ENCODE measurements around the gene TAF6.

DNA sequence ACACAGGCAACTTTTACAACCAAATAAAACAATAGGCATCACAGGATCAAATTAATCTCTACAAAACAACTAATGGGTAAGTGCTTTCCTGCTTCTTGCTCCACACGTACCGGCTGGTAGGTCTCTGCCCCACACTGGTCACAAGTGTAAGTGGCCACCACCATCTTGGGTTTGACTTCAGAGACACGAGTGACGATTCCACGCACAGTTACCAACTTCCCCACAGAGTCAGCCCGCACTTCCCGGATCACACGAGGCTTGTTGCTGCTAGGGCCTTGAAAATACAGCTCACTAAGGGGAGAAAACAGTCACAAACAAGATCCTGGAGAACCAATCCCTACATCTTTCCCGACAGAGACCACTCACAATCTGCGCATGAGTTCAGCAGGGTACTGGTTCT lies 20.2 kb downstream of the TAF6 start:
- no peak for TF ChIP-seq TAF1 (IDR thresholded peaks at IDR 0.05; ENCODE audit: low read depth, low read length)
- no peak for TF ChIP-seq POU2F2 (IDR thresholded peaks at IDR 0.05; ENCODE audit: low read depth, low read length)
- TF ChIP-seq POLR2A (IDR thresholded peaks at IDR 0.05; ENCODE audit: low read depth, low read length): no peak; the same call in 1 of the 2 replicates

Data from GM12891 (cell line).